HepG2 (cell line): ENCODE results near the gene EPN2. TPM values are rescaled to one million over a fixed set of nuclear protein-coding genes. Genes with fewer than 3 reads are reported as not detected.

Source experiments
- ATAC-seq: fragments of 200-7000 bp; cut with Tn5 transposase; 3 replicates; pipeline ENCODE4 v1.9.1; 2020; ENCODE audit warnings: mild to moderate bottlenecking, moderate library complexity
- BruUV-seq: library from RNA; stranded (reverse); fragments of 400-500 nt; replicated peaks from 2 replicates; lab custom pipeline; 2021; lab: Mats Ljungman, UMichigan
- CTCF ChIA-PET: fragments of 300-600 bp; formaldehyde crosslinking; extraction: SDS; loops from one replicate; lab custom pipeline; 2021; ENCODE audit warnings: low total read pairs, inconsistent platforms, low intra/inter-chr PET ratio; lab: Yijun Ruan, JAX
- POLR2A ChIA-PET: fragments of 350-600 bp; sonication (Branson Sonifier 250); formaldehyde crosslinking; loops from one replicate; lab custom pipeline; 2020; ENCODE audit warnings: antibody characterized with exemption, inconsistent platforms; lab: Yijun Ruan, JAX
- DNase-seq: peaks from one replicate; pipeline ENCODE4 v3.0.0-alpha.2; 2015; ENCODE audit warnings: low spot score
- FAIRE-seq: peaks from 3 replicates; lab custom pipeline; 2011; peaks lifted over from hg19 to GRCh38; lab: Jason Lieb, UNC
- H2AFZ ChIP-seq: one replicate; pipeline ENCODE4 v1.6.1; 2011; ENCODE audit warnings: low read length, inconsistent platforms
- H3K27ac ChIP-seq: fragments of 300-600 bp; 3 replicates; pipeline ENCODE4 v1.8.0; 2011; ENCODE audit warnings: mixed run types, mild to moderate bottlenecking, mixed read lengths, low read length, inconsistent platforms; ENCODE audit not compliant: insufficient read depth; ENCODE audit errors: extremely low read length
- H3K27me3 ChIP-seq, 2 experiments: fragments of 200-600 bp in 1 of 2; 2 replicates in 1 of 2; 3 replicates in 1 of 2; pipeline versions ENCODE4 v1.6.0 to v1.8.0; 2011; ENCODE audit warnings: low read length in 2 of 2, mild to moderate bottlenecking in 2 of 2, moderate library complexity in 2 of 2, inconsistent platforms in 1 of 2; ENCODE audit not compliant: insufficient read depth in 2 of 2, control insufficient read depth in 1 of 2
- H3K36me3 ChIP-seq, 2 experiments: fragments of 200-600 bp in 1 of 2; replicated peaks in 1 of 2; 2 replicates in 1 of 2; 3 replicates in 1 of 2; pipeline versions ENCODE4 v1.5.1 to v1.8.0; 2011; ENCODE audit warnings: low read length in 2 of 2, inconsistent platforms in 1 of 2; ENCODE audit not compliant: insufficient read depth in 2 of 2, control insufficient read depth in 1 of 2
- H3K4me1 ChIP-seq: 2 replicates; pipeline ENCODE4 v1.5.1; 2012; ENCODE audit warnings: low read length, inconsistent platforms; ENCODE audit not compliant: insufficient read depth
- H3K4me2 ChIP-seq: 2 replicates; pipeline ENCODE4 v1.6.0; 2011; ENCODE audit warnings: low read depth, low read length, inconsistent platforms
- H3K4me3 ChIP-seq, 3 experiments: fragments of 200-600 bp in 1 of 3; sonication (generic), shearing (Covaris generic) in 1 of 3; replicated peaks in 1 of 3; 2 replicates each; pipeline ENCODE4 v1.5.1; 2011 to 2016; ENCODE audit warnings: low read length in 3 of 3, inconsistent platforms in 2 of 3, low read depth in 2 of 3, mild to moderate bottlenecking in 2 of 3, control low read depth in 1 of 3, mixed read lengths in 1 of 3; ENCODE audit not compliant: insufficient read depth in 1 of 3
- H3K79me2 ChIP-seq: one replicate; pipeline ENCODE4 v1.6.1; 2011; ENCODE audit warnings: low read length, inconsistent platforms; ENCODE audit not compliant: insufficient read depth
- H3K9ac ChIP-seq: 2 replicates; pipeline ENCODE4 v1.6.0; 2011; ENCODE audit warnings: mild to moderate bottlenecking, low read depth, low read length, inconsistent platforms; ENCODE audit not compliant: insufficient read depth
- H3K9me3 ChIP-seq: 2 replicates; pipeline ENCODE4 v1.5.1; 2012; ENCODE audit warnings: mild to moderate bottlenecking, low read length
- H4K20me1 ChIP-seq: 2 replicates; pipeline ENCODE4 v1.6.0; 2011; ENCODE audit warnings: inconsistent platforms, mild to moderate bottlenecking, low read length, moderate library complexity; ENCODE audit not compliant: insufficient read depth
- ADNP ChIP-seq: sonication (generic); formaldehyde crosslinking; IDR thresholded peaks from 2 replicates; pipeline ENCODE4 v1.4.0; 2020; ENCODE audit warnings: missing genetic modification reagents
- ATF7-NPFF ChIP-seq: sonication (generic); formaldehyde crosslinking; IDR thresholded peaks from 2 replicates; pipeline ENCODE4 v1.8.1; 2023; ENCODE audit warnings: mild to moderate bottlenecking, low read depth, missing genetic modification reagents, moderate library complexity
- KAT7 ChIP-seq: IDR thresholded peaks from 2 replicates; pipeline ENCODE4 v1.6.1; 2018; ENCODE audit warnings: borderline replicate concordance, missing compliant biosample characterization
- SALL2 ChIP-seq: sonication (generic); formaldehyde crosslinking; IDR thresholded peaks from 2 replicates; pipeline ENCODE4 v1.8.1; 2023; ENCODE audit warnings: mild to moderate bottlenecking, missing genetic modification reagents, inconsistent platforms
- STAG1 ChIP-seq: sonication (generic); formaldehyde crosslinking; IDR thresholded peaks from 2 replicates; pipeline ENCODE4 v1.4.0; 2020; ENCODE audit warnings: missing genetic modification reagents
- ZNF3 ChIP-seq: IDR thresholded peaks from 2 replicates; pipeline ENCODE4 v1.7.0; 2017; ENCODE audit warnings: inconsistent platforms
- ZNF337 ChIP-seq: sonication (generic); formaldehyde crosslinking; IDR thresholded peaks from 2 replicates; pipeline ENCODE4 v1.5.1; 2020; ENCODE audit warnings: missing genetic modification reagents, low read depth, mild to moderate bottlenecking, borderline replicate concordance
- ZNF614 ChIP-seq: IDR thresholded peaks from 2 replicates; pipeline ENCODE4 v1.6.1; 2018; ENCODE audit warnings: missing biosample characterization, missing genetic modification reagents, inconsistent platforms, borderline replicate concordance
- WGBS: methylation state at CpG from one replicate; pipeline ENCODE4 v1.1.6; 2017; ENCODE audit warnings: low lambda C conversion rate; 5-methylcytosine and 5-hydroxymethylcytosine counted together
- in situ Hi-C: cut with HindIII; loops from 2 replicates; pipeline ENCODE4 v1.10.0; 2017; ENCODE audit warnings: low pct_unique_long_range_greater_than_20kb; ENCODE audit not compliant: extremely low pct_ligation_motif_present
- intact Hi-C: fragments of 100-400 bp; cut with micrococcal nuclease; formaldehyde crosslinking; loops from one replicate; pipeline ENCODE4 v1.10.0; 2022; ENCODE audit not compliant: unreplicated experiment
- polyA plus RNA-seq, 8 experiments: library from polyadenylated mRNA; depleted of rRNA in 3 of 8; stranded (reverse) in 7 of 8; unstranded in 1 of 8; fragments of >200 nt; fragmentation: Illumina TruSeq in 4 of 8; extraction: Trizol in 4 of 8; gene quantifications; 2 replicates each; pipeline versions ENCODE4 v1.2.1 to v1.2.3, GENCODE V29; 2011 to 2016; ENCODE audit warnings: low read depth in 4 of 8, missing spikeins in 1 of 8, mixed read lengths in 1 of 8; ENCODE audit not compliant: insufficient read depth in 1 of 8
- total RNA-seq, 5 experiments: library from RNA; depleted of rRNA; stranded (reverse); fragments of >200 nt; fragmentation: Illumina TruSeq; extraction: Trizol; gene quantifications; 2 replicates each; pipeline ENCODE4 v1.2.3, GENCODE V29; 2016; ENCODE audit warnings: low read depth in 1 of 5
- TF ChIP-seq, protein P1 (sequence below): IDR thresholded peaks from 2 replicates; pipeline ENCODE4 v1.6.1; 2012; ENCODE audit warnings: low read length, improper control_type of control experiment
- TF ChIP-seq, protein P2 (sequence below): sonication (generic); formaldehyde crosslinking; IDR thresholded peaks from 2 replicates; pipeline ENCODE4 v1.8.1; 2023; ENCODE audit warnings: mild to moderate bottlenecking, moderate library complexity, missing genetic modification reagents
- TF ChIP-seq, protein P3 (sequence below): sonication (generic); formaldehyde crosslinking; conservative IDR thresholded peaks from 2 replicates; pipeline ENCODE4 v1.5.0; 2020; ENCODE audit warnings: missing genetic modification reagents
- TF ChIP-seq, protein P4 (sequence below): IDR thresholded peaks from 2 replicates; pipeline ENCODE4 v1.6.1; 2016; ENCODE audit warnings: low read depth, control low read depth
- TF ChIP-seq, protein P5 (sequence below): sonication (generic); formaldehyde crosslinking; IDR thresholded peaks from 2 replicates; pipeline ENCODE4 v1.4.0; 2020; ENCODE audit warnings: mild to moderate bottlenecking, missing genetic modification reagents

EPN2 gene
- total and polyA plus RNA-seq, 2 of the 13 experiments (the other 11 are each of a cell fraction or from before 2014, with no cell fraction given) = 7.8 to 19.2 TPM

DNA sequence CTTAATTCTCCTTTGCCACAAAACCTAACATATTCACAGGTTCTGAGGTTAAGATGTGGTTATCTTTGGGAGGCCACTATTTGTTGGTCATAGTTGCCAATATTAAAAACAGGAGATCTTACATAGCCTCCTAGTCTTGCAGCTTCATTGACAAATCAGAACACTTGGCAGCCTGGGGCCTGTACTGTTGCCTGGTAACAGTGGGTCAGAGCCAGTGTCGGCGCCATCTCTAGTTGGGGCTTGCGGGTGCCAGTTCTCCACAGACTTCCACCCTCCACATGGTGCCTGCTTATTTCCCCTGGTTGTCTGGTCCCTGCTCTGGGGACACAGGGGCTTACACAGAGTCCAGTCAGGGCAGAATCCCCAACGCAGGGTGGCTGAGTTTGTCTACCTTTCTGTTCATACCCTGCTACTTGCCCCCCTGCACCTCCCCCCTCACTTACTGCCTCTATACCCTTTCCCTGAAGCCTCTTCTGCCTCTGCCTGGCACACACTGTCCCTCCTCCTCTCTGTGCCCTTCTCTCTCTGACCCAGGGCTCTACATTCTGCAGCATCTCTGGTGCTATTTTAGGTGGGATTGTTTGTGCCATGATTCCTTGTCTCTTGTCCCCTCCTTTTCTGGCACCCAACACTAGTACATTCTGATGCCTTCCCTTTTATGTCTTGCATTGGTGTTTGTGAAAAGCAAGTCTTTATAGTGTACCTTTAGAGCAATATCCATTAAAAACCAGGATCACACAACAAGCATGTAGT lies 13.4 kb downstream of the EPN2 start:
- no peak for DNase-seq
- Histone ChIP-seq H3K9ac (no peak overlapping the region), H3K27ac (no peak overlapping the region), H4K20me1 (peaks cover 6% of the 10 kb centered on the region), H2AFZ (no peak overlapping the region), H3K36me3 (no peaks in the 10 kb centered on the region; a peak in 1 of 5 replicates), H3K4me1 (0 out of 2 replicates have a peak, but pooled peaks cover 10% of the 10 kb centered on the region), H3K9me3 (no peaks in the 10 kb centered on the region), H3K4me3 (no peak overlapping the region), H3K4me2 (no peak overlapping the region), H3K27me3 (no peaks in the 10 kb centered on the region), H3K79me2 (peaks cover 29% of the 10 kb centered on the region)
- no peak for FAIRE-seq
- ChIA-PET POLR2A (interaction anchor here (1.3 kb wide), 1 partner anchor 12 kb away, joined by 3 read pairs; no protein-coding TSS in a partner anchor), CTCF (no interaction called here)
- intact Hi-C loops = no loop called here
- no TSS peak for BruUV-seq
- 96% methylated on average over 4 of the region's 4 CpGs for WGBS
- ATAC-seq = no peak
- in situ Hi-C loops = no loop called here
- TF ChIP-seq, protein P1, sequence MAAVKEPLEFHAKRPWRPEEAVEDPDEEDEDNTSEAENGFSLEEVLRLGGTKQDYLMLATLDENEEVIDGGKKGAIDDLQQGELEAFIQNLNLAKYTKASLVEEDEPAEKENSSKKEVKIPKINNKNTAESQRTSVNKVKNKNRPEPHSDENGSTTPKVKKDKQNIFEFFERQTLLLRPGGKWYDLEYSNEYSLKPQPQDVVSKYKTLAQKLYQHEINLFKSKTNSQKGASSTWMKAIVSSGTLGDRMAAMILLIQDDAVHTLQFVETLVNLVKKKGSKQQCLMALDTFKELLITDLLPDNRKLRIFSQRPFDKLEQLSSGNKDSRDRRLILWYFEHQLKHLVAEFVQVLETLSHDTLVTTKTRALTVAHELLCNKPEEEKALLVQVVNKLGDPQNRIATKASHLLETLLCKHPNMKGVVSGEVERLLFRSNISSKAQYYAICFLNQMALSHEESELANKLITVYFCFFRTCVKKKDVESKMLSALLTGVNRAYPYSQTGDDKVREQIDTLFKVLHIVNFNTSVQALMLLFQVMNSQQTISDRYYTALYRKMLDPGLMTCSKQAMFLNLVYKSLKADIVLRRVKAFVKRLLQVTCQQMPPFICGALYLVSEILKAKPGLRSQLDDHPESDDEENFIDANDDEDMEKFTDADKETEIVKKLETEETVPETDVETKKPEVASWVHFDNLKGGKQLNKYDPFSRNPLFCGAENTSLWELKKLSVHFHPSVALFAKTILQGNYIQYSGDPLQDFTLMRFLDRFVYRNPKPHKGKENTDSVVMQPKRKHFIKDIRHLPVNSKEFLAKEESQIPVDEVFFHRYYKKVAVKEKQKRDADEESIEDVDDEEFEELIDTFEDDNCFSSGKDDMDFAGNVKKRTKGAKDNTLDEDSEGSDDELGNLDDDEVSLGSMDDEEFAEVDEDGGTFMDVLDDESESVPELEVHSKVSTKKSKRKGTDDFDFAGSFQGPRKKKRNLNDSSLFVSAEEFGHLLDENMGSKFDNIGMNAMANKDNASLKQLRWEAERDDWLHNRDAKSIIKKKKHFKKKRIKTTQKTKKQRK = no peak
- TF ChIP-seq, protein P2, sequence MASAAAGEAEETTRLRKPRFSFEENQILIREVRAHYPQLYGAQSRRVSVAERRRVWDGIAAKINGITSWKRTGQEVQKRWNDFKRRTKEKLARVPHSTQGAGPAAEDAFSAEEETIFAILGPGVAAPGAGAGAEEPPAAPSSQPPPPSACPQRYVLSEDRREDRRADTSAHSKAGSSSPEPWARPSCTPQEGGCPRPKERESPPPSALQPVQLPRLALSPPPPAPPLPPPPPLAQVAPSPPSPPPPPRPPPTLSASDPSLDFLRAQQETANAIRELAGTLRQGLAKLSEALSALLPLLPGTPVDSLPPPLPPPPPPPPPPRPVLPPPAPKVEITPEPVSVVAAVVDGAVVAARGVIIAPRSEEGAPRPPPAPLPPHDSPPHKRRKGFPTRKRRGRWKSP (CRISPR knock-in tag) = no peak
- no peak for TF ChIP-seq ADNP (CRISPR knock-in tag)
- TF ChIP-seq KAT7 (CRISPR knock-in tag) = no peak
- TF ChIP-seq, protein P3, sequence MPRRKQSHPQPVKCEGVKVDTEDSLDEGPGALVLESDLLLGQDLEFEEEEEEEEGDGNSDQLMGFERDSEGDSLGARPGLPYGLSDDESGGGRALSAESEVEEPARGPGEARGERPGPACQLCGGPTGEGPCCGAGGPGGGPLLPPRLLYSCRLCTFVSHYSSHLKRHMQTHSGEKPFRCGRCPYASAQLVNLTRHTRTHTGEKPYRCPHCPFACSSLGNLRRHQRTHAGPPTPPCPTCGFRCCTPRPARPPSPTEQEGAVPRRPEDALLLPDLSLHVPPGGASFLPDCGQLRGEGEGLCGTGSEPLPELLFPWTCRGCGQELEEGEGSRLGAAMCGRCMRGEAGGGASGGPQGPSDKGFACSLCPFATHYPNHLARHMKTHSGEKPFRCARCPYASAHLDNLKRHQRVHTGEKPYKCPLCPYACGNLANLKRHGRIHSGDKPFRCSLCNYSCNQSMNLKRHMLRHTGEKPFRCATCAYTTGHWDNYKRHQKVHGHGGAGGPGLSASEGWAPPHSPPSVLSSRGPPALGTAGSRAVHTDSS (CRISPR knock-in tag) = no peak
- TF ChIP-seq, protein P4, sequence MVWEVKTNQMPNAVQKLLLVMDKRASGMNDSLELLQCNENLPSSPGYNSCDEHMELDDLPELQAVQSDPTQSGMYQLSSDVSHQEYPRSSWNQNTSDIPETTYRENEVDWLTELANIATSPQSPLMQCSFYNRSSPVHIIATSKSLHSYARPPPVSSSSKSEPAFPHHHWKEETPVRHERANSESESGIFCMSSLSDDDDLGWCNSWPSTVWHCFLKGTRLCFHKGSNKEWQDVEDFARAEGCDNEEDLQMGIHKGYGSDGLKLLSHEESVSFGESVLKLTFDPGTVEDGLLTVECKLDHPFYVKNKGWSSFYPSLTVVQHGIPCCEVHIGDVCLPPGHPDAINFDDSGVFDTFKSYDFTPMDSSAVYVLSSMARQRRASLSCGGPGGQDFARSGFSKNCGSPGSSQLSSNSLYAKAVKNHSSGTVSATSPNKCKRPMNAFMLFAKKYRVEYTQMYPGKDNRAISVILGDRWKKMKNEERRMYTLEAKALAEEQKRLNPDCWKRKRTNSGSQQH = no peak
- no peak for TF ChIP-seq ATF7-NPFF
- TF ChIP-seq ZNF3 (CRISPR knock-in tag) = no peak
- TF ChIP-seq, protein P5, sequence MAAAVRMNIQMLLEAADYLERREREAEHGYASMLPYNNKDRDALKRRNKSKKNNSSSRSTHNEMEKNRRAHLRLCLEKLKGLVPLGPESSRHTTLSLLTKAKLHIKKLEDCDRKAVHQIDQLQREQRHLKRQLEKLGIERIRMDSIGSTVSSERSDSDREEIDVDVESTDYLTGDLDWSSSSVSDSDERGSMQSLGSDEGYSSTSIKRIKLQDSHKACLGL (CRISPR knock-in tag) = no peak
- no peak for TF ChIP-seq SALL2 (CRISPR knock-in tag)
- TF ChIP-seq STAG1 (CRISPR knock-in tag) = no peak
- no peak for TF ChIP-seq ZNF337 (CRISPR knock-in tag)
- no peak for TF ChIP-seq ZNF614 (CRISPR knock-in tag)
- TF ChIP-seq, all 625 proteins: peak for 0
